Neuronal stem cell (in vitro differentiated cells): Measurements from ENCODE around the gene KCNIP4.
"Not testable (repeated sequence)": the region's sequence is repeated elsewhere in the genome, so short reads cannot be mapped to it uniquely, and the experiment has no call there.

ENCODE experiments used
- DNase-seq: peaks from one replicate; pipeline ENCODE4 v3.0.0-alpha.2; 2013; ENCODE audit warnings: low spot score
- H2AFZ ChIP-seq: one replicate; pipeline ENCODE4 v1.6.1; 2013; ENCODE audit warnings: mild to moderate bottlenecking, low read length, inconsistent platforms
- H2AK5ac ChIP-seq: 2 replicates; pipeline ENCODE4 v1.6.1; 2013; ENCODE audit warnings: low read depth, mild to moderate bottlenecking, inconsistent platforms, low read length, moderate library complexity, mixed read lengths
- H2BK120ac ChIP-seq: 2 replicates; pipeline ENCODE4 v1.6.1; 2013; ENCODE audit warnings: low read depth, mild to moderate bottlenecking, inconsistent platforms, low read length, moderate library complexity, mixed read lengths
- H2BK12ac ChIP-seq: one replicate; pipeline ENCODE4 v1.6.1; 2013; ENCODE audit warnings: low read length, inconsistent platforms
- H2BK15ac ChIP-seq: 2 replicates; pipeline ENCODE4 v1.6.1; 2013; ENCODE audit warnings: mild to moderate bottlenecking, low read length, inconsistent platforms, mixed read lengths
- H2BK5ac ChIP-seq: one replicate; pipeline ENCODE4 v1.6.1; 2013; ENCODE audit warnings: inconsistent platforms, mild to moderate bottlenecking, low read length, moderate library complexity
- H3K14ac ChIP-seq: one replicate; pipeline ENCODE4 v1.6.1; 2013; ENCODE audit warnings: low read length, inconsistent platforms
- H3K18ac ChIP-seq: 2 replicates; pipeline ENCODE4 v1.6.1; 2013; ENCODE audit warnings: low read length, inconsistent platforms
- H3K23ac ChIP-seq: 2 replicates; pipeline ENCODE4 v1.6.1; 2013; ENCODE audit warnings: low read depth, mild to moderate bottlenecking, mixed read lengths, low read length, inconsistent platforms; ENCODE audit not compliant: poor library complexity
- H3K27ac ChIP-seq: replicated peaks from 3 replicates; pipeline ENCODE4 v1.5.1; 2013; ENCODE audit warnings: low read length, inconsistent platforms
- H3K27me3 ChIP-seq, 3 experiments: 2 replicates each; pipeline ENCODE4 v1.6.1; 2013; ENCODE audit warnings: low read length in 3 of 3, mild to moderate bottlenecking in 2 of 3, inconsistent platforms in 1 of 3, low read depth in 1 of 3, mixed read lengths in 1 of 3, moderate library complexity in 1 of 3; ENCODE audit not compliant: control insufficient read depth in 3 of 3, insufficient read depth in 3 of 3
- H3K36me3 ChIP-seq, 2 donors: replicated peaks in 1 of 2; 2 replicates each; pipeline ENCODE4 v1.6.1; 2013; ENCODE audit warnings: low read length in 2 of 2; ENCODE audit not compliant: control insufficient read depth in 2 of 2, insufficient read depth in 2 of 2
- H3K4ac ChIP-seq: 2 replicates; pipeline ENCODE4 v1.6.1; 2013; ENCODE audit warnings: inconsistent platforms, mild to moderate bottlenecking, low read length, moderate library complexity
- H3K4me1 ChIP-seq, 2 donors: 1 replicate in 1 of 2; 2 replicates in 1 of 2; pipeline ENCODE4 v1.6.1; 2013; ENCODE audit warnings: low read length in 2 of 2, low read depth in 1 of 2; ENCODE audit not compliant: control insufficient read depth in 2 of 2, insufficient read depth in 1 of 2
- H3K4me2 ChIP-seq: one replicate; pipeline ENCODE4 v1.6.1; 2013; ENCODE audit warnings: mild to moderate bottlenecking, low read length, inconsistent platforms; ENCODE audit not compliant: insufficient read depth, poor library complexity, severe bottlenecking
- H3K4me3 ChIP-seq, 2 donors: 2 replicates each; pipeline ENCODE4 v1.5.1; 2013; ENCODE audit warnings: low read length in 2 of 2, mild to moderate bottlenecking in 2 of 2, inconsistent platforms in 1 of 2, moderate library complexity in 1 of 2
- H3K79me1 ChIP-seq: one replicate; pipeline ENCODE4 v1.6.1; 2013; ENCODE audit warnings: low read depth, mild to moderate bottlenecking, inconsistent platforms, low read length, moderate library complexity
- H3K9ac ChIP-seq: one replicate; pipeline ENCODE4 v1.6.1; 2013; ENCODE audit warnings: mild to moderate bottlenecking, low read depth, low read length, inconsistent platforms; ENCODE audit not compliant: poor library complexity
- H3K9me3 ChIP-seq, 2 donors: replicated peaks in 1 of 2; 2 replicates each; pipeline versions ENCODE3 to v1.6.1; 2013; ENCODE audit warnings: low read length in 2 of 2, mild to moderate bottlenecking in 2 of 2, inconsistent platforms in 1 of 2, low read depth in 1 of 2, mixed read lengths in 1 of 2, moderate library complexity in 1 of 2; ENCODE audit not compliant: control insufficient read depth in 2 of 2, insufficient read depth in 1 of 2
- H4K8ac ChIP-seq: one replicate; pipeline ENCODE4 v1.6.1; 2013; ENCODE audit warnings: low read depth, mild to moderate bottlenecking, inconsistent platforms, low read length, moderate library complexity
- H4K91ac ChIP-seq: one replicate; pipeline ENCODE4 v1.6.1; 2013; ENCODE audit warnings: low read length, low read depth, mild to moderate bottlenecking, inconsistent platforms; ENCODE audit not compliant: poor library complexity
- WGBS, 2 donors: extraction: QIAGEN DNeasy Blood & Tissue Kit; methylation state at CpG; one replicate each; pipeline ENCODE4 v1.1.7; 2013; ENCODE audit warnings: missing lambda C conversion rate in 2 of 2, mixed read lengths in 1 of 2; ENCODE audit not compliant: insufficient read length in 2 of 2, insufficient replicate concordance in 1 of 2; ENCODE audit errors: extremely low coverage in 2 of 2; 5-methylcytosine and 5-hydroxymethylcytosine counted together

The KCNIP4 gene

GRCh38 chr4:20809812-20810211 is 1138.8 kb downstream of the KCNIP4 start:
- peak; percentile 1 for DNase-seq
- no peak overlapping the region for H3K14ac ChIP-seq
- H3K4me2 ChIP-seq, result no peak overlapping the region
- peak overlapping the region; percentile 83 for H3K18ac ChIP-seq
- no peak overlapping the region for H2BK5ac ChIP-seq
- no peak overlapping the region for H2BK12ac ChIP-seq
- peaks cover 0 to 3% of the 10 kb centered on the region in 2 donors for H3K4me1 ChIP-seq
- H2AFZ ChIP-seq, result no peak overlapping the region
- WGBS, 2 donors, result no CpG with 5 or more reads among the region's 4 CpGs
- no peak overlapping the region for H2BK15ac ChIP-seq
- no peaks in the 10 kb centered on the region for H3K9me3 ChIP-seq
- H3K9ac ChIP-seq, result no peak overlapping the region
- no peak overlapping the region for H3K4me3 ChIP-seq
- no peak overlapping the region for H4K8ac ChIP-seq
- H3K79me1 ChIP-seq, result no peaks in the 10 kb centered on the region
- H2BK120ac ChIP-seq, result no peak overlapping the region
- H3K27me3 ChIP-seq, result no peaks in the 10 kb centered on the region
- no peaks in the 10 kb centered on the region for H3K36me3 ChIP-seq
- no peak overlapping the region for H3K27ac ChIP-seq
- H3K23ac ChIP-seq, result no peak overlapping the region
- H2AK5ac ChIP-seq, result no peak overlapping the region
- H3K4ac ChIP-seq, result no peak overlapping the region
- H4K91ac ChIP-seq, result no peak overlapping the region

- no peak overlapping the region for H3K4me3 ChIP-seq
- no peak for DNase-seq
- WGBS, 2 donors, result no CpG with 5 or more reads among the region's 1 CpG
- no peak overlapping the region for H2BK12ac ChIP-seq
- H4K8ac ChIP-seq, result no peak overlapping the region
- H3K27ac ChIP-seq, result no peak overlapping the region
- H2BK120ac ChIP-seq, result no peak overlapping the region
- H3K18ac ChIP-seq, result no peak overlapping the region
- no peak overlapping the region for H2AFZ ChIP-seq
- H3K79me1 ChIP-seq, result no peaks in the 10 kb centered on the region
- H3K27me3 ChIP-seq, result no peaks in the 10 kb centered on the region
- H3K4ac ChIP-seq, result no peak overlapping the region
- H3K4me2 ChIP-seq, result no peak overlapping the region
- no peak overlapping the region for H3K14ac ChIP-seq
- no peaks in the 10 kb centered on the region for H3K9me3 ChIP-seq
- H2AK5ac ChIP-seq, result no peak overlapping the region
- no peaks in the 10 kb centered on the region for H3K36me3 ChIP-seq
- H3K4me1 ChIP-seq, result peaks cover 0 to 3% of the 10 kb centered on the region in 2 donors
- no peak overlapping the region for H3K9ac ChIP-seq
- no peak overlapping the region for H2BK5ac ChIP-seq
- H3K23ac ChIP-seq, result no peak overlapping the region
- no peak overlapping the region for H4K91ac ChIP-seq
- no peak overlapping the region for H2BK15ac ChIP-seq
These were observed 1142.9 kb downstream of the KCNIP4 start for GRCh38 chr4:20805716-20806115.

GRCh38 chr4:20787940-20788665 is 1160.5 kb downstream of the KCNIP4 start:
- Histone ChIP-seq H2BK120ac (no peak overlapping the region), H2BK15ac (no peak overlapping the region), H3K9me3 (no peaks in the 10 kb centered on the region), H3K23ac (no peak overlapping the region), H3K4me3 (no peak overlapping the region), H3K18ac (no peak overlapping the region), H3K36me3 (no peaks in the 10 kb centered on the region), H2BK12ac (no peak overlapping the region), H3K4me1 (no peaks in the 10 kb centered on the region), H2BK5ac (no peak overlapping the region), H3K4me2 (no peak overlapping the region), H2AK5ac (no peak overlapping the region), H3K79me1 (no peaks in the 10 kb centered on the region), H3K4ac (no peak overlapping the region), H3K14ac (no peak overlapping the region), H4K91ac (no peak overlapping the region), H2AFZ (no peak overlapping the region), H3K9ac (no peak overlapping the region), H4K8ac (no peak overlapping the region), H3K27ac (no peak overlapping the region), H3K27me3 (no peaks in the 10 kb centered on the region)
- DNase-seq, result no peak
- WGBS, 2 donors, result no CpG with 5 or more reads among the region's 2 CpGs

GRCh38 chr4:20783134-20783533 is 1165.4 kb downstream of the KCNIP4 start:
- not testable (repeated sequence) for H2BK5ac ChIP-seq, H2BK12ac ChIP-seq, H3K4me1 ChIP-seq, H2BK15ac ChIP-seq, H3K27me3 ChIP-seq, H3K18ac ChIP-seq, H2AFZ ChIP-seq, H3K9me3 ChIP-seq, H2AK5ac ChIP-seq, H4K8ac ChIP-seq, H3K4ac ChIP-seq, H4K91ac ChIP-seq, H3K27ac ChIP-seq, H2BK120ac ChIP-seq, H3K4me2 ChIP-seq, H3K14ac ChIP-seq, H3K23ac ChIP-seq, H3K79me1 ChIP-seq, H3K4me3 ChIP-seq, H3K9ac ChIP-seq, DNase-seq, H3K36me3 ChIP-seq
- WGBS, 2 donors, result no CpG with 5 or more reads among the region's 1 CpG
